HL-60 (cell line): Measurements from ENCODE around the gene COL6A2.

Experiments used
- DNase-seq, 2 experiments: peaks; one replicate each; pipeline ENCODE4 v3.0.0-alpha.2; 2010 to 2020; ENCODE audit warnings: low read depth in 1 of 2, low spot score in 1 of 2
- H3K27ac ChIP-seq: fragments of 250-450 bp; sonication (Bioruptor Pico); replicated peaks from 2 replicates; pipeline ENCODE4 v1.5.1; 2020; ENCODE audit warnings: mild to moderate bottlenecking, moderate library complexity
- H3K27me3 ChIP-seq: fragments of 250-450 bp; sonication (Bioruptor Pico); 2 replicates; pipeline ENCODE4 v1.5.1; 2021; ENCODE audit warnings: mild to moderate bottlenecking, moderate library complexity; ENCODE audit not compliant: insufficient read depth, poor library complexity, severe bottlenecking
- H3K4me3 ChIP-seq: replicated peaks from 2 replicates; pipeline ENCODE4 v1.5.1; 2011; ENCODE audit warnings: mild to moderate bottlenecking, control low read depth, low read length; ENCODE audit not compliant: insufficient read depth
- GABPA ChIP-seq: IDR thresholded peaks from 2 replicates; pipeline ENCODE4 v1.6.1; 2012; ENCODE audit warnings: low read depth
- POLR2AphosphoS5 ChIP-seq: IDR thresholded peaks from 2 replicates; pipeline ENCODE4 v1.6.1; 2012; ENCODE audit warnings: low read depth
- SPI1 ChIP-seq: IDR thresholded peaks from 2 replicates; pipeline ENCODE4 v1.6.1; 2012; ENCODE audit warnings: low read depth, mild to moderate bottlenecking, borderline replicate concordance
- TF ChIP-seq, protein P1 (sequence below): IDR thresholded peaks from one replicate; pipeline ENCODE4 v1.5.1; 2011; ENCODE audit warnings: low read length, control low read depth, inconsistent platforms; ENCODE audit not compliant: insufficient read depth
- TF ChIP-seq, protein P2 (sequence below): IDR thresholded peaks from 2 replicates; pipeline ENCODE4 v1.6.1; 2012; ENCODE audit warnings: low read depth; ENCODE audit not compliant: insufficient replicate concordance

The COL6A2 gene

GRCh38 chr21:46065914-46066551 is 31.9 kb upstream of the COL6A2 start:
- no peak for DNase-seq
- Histone ChIP-seq H3K27ac (no peak overlapping the region), H3K4me3 (no peak overlapping the region), H3K27me3 (peaks cover 12% of the 10 kb centered on the region)
- TF ChIP-seq, protein P1, sequence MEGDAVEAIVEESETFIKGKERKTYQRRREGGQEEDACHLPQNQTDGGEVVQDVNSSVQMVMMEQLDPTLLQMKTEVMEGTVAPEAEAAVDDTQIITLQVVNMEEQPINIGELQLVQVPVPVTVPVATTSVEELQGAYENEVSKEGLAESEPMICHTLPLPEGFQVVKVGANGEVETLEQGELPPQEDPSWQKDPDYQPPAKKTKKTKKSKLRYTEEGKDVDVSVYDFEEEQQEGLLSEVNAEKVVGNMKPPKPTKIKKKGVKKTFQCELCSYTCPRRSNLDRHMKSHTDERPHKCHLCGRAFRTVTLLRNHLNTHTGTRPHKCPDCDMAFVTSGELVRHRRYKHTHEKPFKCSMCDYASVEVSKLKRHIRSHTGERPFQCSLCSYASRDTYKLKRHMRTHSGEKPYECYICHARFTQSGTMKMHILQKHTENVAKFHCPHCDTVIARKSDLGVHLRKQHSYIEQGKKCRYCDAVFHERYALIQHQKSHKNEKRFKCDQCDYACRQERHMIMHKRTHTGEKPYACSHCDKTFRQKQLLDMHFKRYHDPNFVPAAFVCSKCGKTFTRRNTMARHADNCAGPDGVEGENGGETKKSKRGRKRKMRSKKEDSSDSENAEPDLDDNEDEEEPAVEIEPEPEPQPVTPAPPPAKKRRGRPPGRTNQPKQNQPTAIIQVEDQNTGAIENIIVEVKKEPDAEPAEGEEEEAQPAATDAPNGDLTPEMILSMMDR, result no peak
- TF ChIP-seq SPI1 (no peak), GABPA (no peak), POLR2AphosphoS5 (no peak)
- TF ChIP-seq, protein P2, sequence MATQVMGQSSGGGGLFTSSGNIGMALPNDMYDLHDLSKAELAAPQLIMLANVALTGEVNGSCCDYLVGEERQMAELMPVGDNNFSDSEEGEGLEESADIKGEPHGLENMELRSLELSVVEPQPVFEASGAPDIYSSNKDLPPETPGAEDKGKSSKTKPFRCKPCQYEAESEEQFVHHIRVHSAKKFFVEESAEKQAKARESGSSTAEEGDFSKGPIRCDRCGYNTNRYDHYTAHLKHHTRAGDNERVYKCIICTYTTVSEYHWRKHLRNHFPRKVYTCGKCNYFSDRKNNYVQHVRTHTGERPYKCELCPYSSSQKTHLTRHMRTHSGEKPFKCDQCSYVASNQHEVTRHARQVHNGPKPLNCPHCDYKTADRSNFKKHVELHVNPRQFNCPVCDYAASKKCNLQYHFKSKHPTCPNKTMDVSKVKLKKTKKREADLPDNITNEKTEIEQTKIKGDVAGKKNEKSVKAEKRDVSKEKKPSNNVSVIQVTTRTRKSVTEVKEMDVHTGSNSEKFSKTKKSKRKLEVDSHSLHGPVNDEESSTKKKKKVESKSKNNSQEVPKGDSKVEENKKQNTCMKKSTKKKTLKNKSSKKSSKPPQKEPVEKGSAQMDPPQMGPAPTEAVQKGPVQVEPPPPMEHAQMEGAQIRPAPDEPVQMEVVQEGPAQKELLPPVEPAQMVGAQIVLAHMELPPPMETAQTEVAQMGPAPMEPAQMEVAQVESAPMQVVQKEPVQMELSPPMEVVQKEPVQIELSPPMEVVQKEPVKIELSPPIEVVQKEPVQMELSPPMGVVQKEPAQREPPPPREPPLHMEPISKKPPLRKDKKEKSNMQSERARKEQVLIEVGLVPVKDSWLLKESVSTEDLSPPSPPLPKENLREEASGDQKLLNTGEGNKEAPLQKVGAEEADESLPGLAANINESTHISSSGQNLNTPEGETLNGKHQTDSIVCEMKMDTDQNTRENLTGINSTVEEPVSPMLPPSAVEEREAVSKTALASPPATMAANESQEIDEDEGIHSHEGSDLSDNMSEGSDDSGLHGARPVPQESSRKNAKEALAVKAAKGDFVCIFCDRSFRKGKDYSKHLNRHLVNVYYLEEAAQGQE, result no peak

GRCh38 chr21:46066591-46067331 is 31.2 kb upstream of the COL6A2 start:
- TF ChIP-seq, protein P1, result no peak
- TF ChIP-seq POLR2AphosphoS5 (no peak), SPI1 (no peak), GABPA (no peak)
- Histone ChIP-seq H3K27me3 (peaks cover 12% of the 10 kb centered on the region), H3K27ac (no peak overlapping the region), H3K4me3 (no peak overlapping the region)
- no peak for DNase-seq

DNA sequence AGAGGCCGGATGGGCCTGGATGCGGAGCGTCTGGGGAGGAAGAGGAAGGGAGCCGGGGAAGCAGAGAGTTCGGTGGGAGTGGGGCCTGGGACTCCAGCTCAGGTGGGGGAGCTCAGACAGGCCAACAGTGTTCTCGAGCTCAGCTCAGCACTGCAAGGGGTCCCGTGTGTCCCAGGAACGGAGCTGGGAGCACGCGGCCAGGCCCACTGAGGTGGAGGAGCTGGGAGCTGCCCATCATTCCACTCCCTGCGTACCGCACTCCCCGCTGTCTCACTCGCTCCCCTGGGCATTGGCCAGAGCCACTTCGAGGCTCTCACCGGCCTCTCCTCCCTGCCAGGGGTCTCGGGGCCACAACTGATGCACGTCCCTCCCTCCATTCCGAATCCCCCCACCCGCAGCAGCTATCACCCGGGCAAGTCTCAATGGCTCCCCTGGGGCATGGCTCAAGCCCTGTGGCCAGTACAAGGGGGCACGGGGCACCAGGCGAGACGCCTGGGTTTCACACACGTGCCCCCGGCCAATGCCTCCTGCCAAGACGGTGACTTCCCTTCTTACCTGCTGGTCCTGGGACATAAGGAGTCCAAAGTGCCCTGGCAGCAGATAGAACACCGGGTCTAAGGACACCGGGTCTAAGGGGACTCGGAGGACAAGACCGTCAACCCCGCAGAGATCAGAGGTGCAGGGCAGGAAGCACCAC is 30.3 kb upstream of the COL6A2 start:
- H3K4me3 ChIP-seq, result no peak overlapping the region
- H3K27me3 ChIP-seq, result peaks cover 12% of the 10 kb centered on the region
- DNase-seq, result no peak
- TF ChIP-seq POLR2AphosphoS5, result no peak
- TF ChIP-seq GABPA, result no peak
- no peak for TF ChIP-seq SPI1
- TF ChIP-seq, protein P1, result no peak
- TF ChIP-seq, protein P2, result no peak
- H3K27ac ChIP-seq, result no peak overlapping the region
